ENCODE measurements around the gene CIPC.
A peak's percentile ranks its signal among the peaks of the same experiment; 100 is the strongest.

Gene CIPC

DNA sequence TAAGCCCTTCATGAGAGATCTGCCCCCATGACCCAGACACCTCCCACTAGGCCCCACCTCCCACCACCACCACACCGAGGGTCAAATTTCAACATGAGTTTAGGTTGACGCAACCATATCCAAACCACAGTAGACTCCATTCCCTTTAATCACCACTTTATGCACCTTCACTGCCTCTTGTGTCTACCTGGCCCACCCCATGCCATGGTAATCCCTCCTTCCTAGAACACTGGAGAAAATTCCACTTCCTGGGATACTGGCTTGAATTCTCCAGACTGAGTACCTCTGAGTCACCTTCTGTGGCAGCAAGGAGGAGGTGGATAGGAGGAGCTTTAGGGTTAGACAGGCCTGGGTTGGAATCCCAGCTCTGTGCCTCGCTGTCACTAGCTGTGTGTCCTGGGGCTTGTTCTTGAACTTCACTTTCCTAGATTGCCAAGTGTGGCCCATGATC, 26.1 kb upstream of the CIPC start:
- no peak for DNase-seq

DNA sequence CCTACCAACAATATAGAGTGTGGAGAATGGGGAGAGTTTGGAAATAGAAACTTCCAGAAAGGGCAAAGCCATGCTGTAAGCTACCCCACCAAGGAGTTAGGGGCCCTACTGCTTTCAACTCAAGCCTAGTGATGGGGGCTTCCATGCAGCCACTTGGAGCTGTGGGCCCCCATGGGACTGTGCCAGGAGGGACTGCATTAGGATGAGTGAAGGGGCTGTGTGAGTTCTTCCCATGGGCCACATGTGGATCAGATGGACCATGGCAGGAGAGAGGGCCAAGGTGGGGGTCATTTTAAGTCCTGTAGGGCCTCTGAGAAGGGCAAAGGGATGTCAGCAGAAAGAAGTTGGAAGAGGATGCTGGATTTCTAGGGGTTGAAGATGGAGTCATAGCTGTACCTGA, 23.1 kb upstream of the CIPC start:
- no peak for DNase-seq

DNA sequence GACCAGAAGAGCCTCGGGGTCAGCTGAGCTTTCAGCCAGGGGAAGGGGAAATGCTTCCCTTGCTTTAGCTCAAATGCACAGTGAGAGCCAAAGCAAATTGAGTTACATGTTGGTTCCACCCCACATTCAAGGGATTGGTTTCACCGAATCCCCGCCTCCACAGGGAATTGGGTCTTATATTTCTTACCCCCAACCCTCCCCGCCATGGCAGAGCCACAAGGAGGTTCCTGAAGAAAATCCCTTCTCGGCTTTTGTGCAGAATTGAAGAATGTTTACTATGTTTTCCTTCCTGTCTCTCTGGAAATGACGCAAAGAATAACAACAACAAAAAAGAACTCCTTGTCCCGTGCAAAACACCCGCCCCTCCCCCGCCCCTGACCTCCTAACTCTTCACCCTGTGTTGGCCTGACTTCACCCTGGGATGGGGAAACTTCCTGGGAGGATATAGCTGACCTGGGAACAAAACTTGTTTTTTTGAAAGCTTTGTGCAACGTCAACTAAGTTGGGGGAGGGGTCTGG, 21.9 kb upstream of the CIPC start:
- DNase-seq = no peak

DNA sequence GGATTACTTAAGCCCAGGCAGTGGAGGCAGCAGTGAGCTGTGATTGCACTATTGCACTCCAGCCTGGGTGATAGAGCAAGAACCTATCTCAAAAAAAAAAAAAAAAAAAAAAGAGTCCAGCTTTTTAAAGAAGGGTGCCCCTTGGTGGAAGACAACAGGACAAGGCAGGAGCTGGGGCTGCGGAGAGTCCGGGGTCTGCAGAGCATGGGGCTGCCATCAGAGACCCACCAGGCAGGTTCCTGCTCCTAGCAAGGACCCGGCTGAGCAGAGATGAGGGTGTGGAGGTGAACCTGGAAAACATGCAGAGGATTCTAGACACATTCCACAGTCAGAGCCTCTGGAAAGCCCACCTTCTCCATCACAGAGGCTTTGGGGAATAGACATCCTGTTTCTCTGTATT, 21.0 kb upstream of the CIPC start:
- DNase-seq = no peak

DNA sequence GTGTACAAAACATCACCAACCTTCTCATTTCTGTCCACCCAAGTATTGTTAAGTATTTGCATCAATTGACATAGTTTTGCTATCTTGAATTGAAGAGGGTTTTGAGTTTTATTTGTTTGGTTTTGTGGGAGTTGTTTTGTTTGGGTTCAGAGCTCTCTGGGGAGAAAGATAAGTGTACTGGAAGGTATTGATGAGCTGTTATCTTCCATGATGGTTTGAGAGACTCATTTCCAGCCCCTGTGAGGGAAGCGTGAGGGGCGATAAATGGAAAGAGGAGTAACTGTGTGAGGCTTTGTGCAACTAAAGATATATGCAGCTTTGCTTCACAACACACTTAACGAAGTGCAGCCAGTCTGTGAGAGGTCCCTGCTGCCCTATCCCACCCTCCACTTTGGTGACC, 15.7 kb upstream of the CIPC start:
- no peak for DNase-seq

DNA sequence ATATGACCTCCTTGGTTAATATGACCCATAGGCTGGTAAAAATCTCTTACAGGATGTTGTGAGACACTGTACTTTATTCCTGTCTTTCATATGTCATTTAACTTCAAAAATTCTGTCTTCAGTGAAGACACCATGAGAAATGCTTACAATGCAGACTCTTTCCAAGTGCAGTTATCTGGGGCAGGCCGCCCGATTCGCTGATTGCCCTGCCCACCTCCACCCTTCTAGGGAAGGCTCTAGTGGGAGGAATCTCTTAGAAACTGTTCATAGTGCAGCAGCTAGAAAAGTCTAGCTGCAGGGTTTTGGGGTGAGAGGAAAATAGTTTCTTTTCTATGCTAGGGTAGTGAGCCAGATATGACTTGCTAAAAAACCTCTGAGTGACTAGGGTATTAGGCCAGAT, 15.0 kb upstream of the CIPC start:
- DNase-seq = no peak

DNA sequence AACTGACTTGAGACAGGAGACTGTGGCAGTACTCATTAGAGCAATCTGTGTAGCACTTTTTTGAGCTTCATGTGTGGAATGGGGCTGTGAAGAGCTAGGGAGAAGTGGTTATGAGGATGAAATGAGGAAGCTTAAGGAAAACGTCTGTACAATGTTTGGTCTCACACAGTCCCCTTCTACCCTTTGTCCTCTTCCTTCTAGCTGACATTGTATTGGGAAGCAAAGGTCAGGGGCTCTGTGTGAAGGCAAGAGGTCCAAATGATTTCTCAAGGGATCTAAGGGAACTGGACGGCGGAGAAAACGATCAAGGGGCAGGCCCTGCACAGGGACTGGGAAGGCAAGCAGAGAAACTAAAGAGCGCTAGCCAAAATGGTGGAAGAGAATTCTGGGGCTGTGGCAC, 13.1 kb upstream of the CIPC start:
- no peak for DNase-seq

DNA sequence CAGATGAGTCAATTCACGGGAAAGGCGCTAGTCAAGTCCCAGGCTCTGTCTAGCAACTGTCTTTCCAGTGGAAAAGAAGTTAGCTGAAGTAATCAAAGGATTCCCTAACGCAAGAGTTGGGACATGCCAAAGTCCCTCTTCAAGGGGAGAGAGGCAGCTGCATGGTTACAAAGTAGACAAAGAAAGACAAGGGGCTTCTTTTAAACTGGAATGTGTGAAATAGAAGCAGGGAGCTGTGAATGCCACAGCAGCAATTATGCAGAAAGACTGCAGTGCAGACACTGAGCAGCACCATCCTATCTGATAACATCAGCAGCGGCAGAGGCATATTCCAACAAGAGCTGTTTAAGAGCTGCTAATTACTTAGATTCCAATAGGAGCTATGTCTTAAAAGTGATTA, 12.5 kb upstream of the CIPC start:
- no peak for DNase-seq

DNA sequence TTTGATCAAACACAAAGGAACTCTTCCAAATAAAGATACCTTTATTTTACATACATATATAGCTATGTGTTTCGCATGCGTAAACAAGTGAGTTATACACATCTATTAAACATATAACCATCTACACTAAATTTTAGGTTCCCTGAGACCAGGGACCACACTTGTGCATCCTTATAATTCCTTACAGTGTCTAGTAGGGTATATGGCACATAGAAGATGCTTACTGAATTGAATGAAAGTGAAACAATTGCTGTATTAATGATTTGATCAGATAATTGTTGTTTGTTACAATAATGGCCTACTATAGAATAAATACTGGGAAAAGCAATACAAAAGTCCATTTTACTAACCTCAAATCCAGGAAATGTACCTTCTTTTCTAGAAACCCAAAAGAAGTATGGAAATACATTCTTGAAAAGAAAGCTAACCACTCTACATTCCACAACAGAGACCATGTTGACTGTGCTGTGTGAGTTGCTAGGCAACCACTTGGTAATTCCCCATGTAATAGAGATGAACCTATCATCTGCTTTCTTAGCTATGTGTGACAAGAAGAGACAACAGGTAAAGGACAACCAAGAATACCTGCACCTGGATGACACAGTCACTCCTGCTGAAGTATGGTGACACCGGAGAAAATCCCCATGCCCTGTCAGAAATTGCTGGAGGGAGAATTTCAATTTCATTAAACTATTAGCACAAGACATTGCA, 11.9 kb upstream of the CIPC start:
- DNase-seq = no peak

DNA sequence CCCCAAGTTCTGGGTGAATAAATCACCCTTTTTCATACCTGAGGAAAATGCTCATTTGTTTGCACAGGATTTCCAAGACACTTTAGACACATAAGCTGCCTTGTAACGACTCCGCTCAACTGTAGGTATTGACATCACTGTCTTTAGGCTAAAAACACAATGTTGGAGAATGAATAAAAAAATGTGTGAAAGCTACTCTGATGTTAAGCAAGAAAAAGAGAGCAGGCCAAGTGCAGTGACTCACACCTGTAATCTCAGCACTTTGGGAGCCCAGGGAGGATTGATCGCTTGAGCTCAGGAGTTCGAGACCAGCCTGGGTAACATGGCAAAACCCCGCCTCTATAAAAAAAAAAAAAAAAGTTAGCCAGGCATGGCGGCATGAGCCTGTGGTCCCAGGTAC, 11.1 kb upstream of the CIPC start:
- no peak for DNase-seq

DNA sequence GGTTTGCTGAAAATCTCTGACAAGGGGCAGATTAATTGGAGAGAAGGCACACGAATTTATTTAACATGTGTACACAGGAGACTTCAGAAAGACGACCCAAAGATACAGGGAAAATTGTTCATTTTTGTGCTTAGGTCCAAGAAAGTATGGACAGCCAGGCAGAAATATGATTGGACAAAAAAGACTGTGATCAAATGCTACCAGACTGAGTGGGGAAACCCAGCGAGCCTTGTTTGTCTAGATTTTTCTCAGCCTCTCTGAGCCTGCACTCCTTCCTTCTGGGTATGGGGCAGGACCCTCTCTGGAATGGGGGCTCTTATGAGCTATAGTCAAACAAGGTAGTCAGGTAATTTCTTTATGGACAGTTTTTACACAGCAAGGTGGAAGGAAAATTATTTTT, 10.4 kb upstream of the CIPC start:
- DNase-seq = no peak

DNA sequence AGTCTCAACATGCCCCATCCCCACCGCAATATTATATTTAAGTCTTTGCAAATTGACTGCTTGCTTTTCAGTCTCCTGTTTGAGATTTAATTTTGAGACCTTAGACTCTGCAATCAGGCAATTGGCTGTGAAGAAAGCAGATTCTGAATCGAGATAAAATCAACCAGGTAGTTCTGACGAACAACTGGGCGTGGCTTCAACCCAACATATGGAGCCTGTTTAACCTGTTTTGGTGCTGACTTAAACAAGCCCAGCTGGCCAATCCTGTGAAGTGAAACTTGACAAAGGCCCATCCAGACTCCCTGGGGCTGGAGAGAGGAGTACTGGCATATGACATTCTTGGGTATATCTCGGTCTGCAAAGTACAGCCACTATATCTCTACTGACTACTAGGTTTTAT, 9.8 kb upstream of the CIPC start:
- DNase-seq = no peak

DNA sequence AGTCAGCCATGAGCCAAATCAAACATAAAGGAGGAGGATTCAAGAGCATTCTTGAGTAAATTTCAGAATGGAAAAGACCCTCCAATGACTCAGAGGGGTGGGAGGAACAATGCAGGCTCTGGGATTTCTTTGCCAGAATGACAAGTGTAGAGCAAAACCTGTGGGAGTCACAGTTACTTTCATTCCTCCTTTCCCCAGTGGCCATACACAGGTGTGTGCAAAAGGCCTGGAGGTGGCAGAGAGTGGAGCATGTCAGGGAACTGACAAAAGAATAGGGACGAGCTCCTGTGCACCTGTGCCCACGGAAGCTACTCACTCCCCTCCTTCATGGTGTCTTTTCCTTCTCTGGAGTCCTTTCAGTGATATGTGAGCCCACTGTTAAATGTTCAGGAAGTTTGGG, 9.4 kb upstream of the CIPC start:
- no peak for DNase-seq

DNA sequence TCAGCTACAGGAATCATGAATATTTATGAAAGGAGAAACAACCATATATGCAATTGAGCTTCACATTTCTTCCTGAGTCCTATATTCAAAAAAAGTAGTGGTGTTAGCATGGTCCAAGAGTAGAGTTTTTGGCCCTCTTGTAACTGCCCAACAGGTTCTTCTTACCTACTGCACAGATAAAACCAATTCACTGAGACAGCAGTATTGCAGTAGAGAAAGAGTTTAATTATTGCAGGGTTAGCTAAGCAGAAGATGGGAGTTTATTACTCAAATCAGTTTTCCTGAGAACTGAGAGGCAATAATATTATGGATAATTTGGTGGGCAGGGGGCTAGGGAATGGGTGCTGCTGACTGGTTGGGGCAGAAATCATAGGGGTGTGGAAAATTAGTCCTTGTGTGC, 6.5 kb upstream of the CIPC start:
- no peak for DNase-seq

DNA sequence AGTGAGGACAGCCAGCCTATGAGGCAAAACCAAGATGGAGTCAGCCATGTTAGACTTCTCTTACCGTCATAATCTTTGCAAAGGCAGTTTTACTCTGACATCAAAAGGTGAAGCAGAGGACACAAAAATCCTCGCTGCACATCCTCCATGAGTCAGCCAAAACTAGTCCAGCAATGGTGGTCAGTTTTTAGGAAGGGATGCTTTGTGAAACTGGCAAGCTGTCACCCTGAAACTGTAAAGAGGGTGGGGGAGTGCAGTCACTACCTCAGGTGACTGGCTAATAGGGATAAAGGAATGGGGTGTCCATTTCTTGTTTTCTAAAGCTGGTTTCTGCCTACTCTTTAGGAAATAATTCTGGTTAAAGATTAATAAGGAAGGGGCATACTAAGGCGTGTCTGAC, 5.4 kb upstream of the CIPC start:
- DNase-seq = no peak

DNA sequence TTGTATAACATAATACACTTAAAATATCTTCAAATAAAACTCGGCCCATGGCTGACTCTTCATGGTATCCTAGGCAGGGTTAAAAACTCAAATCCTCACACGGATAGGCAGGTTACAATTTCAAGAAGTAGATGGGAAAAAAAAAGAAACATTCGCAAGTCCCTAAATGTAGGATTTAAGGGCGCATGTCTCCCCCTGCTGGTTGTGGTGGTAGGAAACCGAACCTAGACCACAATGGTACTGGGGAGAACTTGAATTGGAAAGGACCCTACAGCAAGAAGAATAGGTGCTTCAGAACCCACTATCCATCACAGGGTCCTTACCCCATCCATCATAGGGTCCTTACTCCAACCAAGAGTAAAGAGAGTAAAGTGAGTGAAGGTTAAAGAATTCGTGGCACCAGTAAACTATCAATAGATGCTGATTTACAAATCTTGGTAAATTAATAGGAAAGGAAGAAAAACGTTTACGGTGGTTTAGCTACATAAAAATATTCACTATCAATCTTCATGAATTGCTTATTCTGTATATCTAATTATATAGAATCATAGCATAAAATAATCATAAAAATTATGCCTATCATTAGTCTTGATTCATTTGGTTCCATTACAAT, 3.3 kb upstream of the CIPC start:
- DNase-seq = peak; percentile 62

DNA sequence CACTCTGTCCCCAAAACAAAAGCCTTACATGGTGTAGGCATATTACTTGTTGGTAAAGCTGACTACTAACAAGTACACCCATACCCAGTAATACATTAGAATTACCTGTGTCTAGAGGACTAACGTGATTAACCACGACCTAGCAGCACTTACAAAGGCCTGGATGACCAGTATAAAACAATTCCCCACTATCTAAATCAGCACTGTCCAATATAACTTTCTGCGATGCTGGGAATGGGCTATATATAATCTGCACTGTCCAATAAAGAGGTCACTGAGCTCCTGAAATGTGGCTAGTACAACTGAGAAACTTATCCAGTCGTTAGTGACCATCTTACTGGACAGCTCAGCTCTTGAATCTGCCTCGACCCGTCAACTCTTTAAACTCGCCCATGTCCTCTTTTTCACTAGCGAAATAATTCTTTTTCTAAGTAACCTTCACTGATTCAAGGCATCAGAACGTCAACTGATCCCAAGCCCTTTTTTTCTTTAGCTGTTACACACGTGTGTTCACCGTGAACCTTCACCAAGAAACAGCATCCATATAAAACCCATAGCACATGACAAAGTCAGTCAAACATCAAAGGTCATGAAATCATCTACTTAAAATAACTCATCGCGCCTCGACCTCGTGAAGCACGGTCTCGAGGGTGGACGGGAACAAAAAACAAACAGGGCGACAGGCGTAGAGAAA, 905 bp upstream of the CIPC start:
- no peak for DNase-seq

DNA sequence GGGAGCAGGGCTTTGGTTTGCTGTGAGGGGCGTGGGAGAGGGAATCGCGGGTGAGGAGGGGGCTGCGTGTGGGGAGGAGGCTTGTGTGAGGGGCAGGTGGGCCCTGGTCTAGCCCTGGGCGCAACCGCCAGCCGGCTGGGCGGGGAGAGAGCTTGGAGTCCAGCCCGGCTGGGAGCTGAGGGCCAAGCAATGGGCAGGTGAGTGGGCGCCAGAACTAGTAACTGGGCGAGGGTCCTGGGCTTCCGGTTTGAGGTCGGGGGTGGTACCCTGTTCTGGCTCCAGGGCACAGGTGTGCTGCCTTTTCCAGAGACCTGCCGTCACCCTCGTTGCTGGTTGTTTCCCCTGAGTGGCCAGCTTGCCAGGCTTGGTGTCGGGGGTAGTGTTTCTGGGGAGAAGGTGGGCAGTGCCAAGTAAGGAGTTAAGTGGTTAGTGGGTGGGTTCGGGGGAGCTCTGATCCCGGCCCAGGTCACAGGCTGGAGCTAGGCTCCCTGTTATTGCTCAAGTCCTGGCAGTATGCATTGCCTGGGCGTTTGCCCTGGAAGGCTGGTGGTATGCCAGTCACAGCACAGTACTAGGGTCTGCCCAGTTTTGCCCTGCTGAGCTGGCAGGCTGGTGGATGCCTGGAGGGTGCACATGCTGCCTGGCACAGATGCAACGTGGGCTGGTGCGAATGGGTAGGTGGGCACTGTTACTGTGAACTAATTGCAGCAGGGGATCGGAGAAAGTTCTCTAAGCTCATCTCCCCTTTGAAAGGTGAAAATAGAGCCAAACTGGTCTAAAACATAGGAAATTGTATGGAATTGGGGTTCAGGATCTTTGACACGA, 683 bp downstream of the CIPC start:
- DNase-seq = peak; percentile 2

DNA sequence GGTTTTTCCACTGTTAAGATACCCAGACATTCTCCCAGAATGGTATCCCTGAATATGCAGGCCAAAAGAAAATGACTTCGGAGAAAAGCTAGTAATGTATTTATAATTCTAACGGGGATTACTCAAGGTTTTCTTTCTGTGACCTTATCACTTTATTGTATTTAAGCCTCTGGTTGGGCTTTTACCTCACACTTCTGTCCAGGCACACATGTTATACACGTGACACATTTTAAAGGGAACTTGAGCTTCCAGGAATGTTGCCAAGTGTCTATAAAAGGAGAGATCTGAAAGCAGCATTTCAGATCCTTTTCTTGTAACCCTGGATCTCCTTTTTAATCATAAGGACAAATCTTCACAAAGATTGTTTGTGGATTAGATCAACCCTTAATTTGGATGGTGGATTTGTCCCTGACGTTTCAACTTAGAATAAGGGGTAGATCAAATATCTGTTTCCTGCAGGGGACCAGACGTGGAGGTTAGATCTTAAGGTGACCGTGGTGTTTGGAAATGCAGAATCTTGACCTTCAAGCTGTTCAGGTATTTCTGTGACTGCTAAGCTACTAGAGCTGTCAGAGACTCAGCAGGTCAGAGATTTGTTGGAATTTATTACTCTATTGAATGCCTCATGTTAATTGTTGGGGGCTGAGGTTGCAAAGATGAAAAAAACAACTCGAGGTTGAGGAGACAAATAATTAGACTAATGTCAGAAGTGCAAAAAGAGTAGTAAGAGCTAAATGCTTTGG, 1.5 kb downstream of the CIPC start:
- no peak for DNase-seq

DNA sequence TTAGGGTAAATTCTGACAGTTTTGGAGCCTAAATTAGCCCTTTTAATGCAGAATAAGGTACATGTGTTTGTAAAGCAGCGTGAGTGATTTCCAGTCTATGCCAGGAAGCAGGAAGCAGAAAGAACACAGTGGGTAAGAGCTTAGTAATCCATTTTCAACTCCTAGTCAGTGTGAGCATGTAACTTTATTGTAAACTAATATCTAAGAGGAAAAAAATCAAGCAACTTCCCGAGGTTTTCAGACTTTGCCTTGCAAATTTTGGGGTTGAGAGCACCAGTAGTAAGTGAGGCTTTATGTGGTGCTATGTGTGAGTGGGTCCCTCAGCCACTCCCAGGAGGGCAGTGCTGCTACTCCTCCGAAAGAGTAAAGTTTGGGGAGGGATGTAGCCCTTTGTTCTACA, 2.9 kb downstream of the CIPC start:
- no peak for DNase-seq

DNA sequence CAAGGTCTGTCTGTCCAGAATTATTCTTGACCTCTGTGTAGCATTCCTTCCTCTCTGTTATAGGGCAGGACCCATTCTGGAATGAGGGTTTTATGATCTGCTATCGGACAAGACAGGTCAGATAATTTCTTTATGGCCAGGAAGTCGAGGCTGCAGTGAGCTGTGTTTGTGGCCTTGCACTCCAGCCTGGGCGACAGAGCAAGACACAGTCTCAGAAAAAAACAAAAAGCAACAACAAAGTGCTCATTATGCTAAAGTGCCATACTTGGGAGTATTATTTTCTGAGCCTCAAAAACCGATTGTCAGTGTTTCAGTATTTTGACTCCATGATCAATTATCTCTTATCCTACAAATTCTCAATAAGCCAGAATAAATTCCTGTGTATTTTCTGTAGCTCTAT, 4.1 kb downstream of the CIPC start:
- DNase-seq = no peak

DNA sequence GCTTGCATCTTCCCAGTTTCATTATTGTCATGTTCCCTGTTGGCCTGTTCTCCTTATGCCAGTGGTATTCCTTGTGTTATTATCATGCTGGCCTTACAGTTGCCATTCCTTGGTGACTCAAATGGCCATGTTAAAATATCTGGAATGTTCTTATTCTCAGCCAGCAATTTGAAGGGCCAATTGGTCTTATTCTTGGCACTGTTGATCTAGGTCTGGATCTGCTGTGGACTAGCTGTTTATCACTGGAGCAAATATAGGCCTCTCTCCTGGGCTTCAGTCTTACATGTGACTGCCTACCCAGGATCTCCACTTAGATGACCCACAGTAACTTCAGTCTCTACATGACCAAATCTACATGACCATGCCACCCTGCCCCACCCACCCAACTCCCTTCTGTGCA, 5.4 kb downstream of the CIPC start:
- no peak for DNase-seq

DNA sequence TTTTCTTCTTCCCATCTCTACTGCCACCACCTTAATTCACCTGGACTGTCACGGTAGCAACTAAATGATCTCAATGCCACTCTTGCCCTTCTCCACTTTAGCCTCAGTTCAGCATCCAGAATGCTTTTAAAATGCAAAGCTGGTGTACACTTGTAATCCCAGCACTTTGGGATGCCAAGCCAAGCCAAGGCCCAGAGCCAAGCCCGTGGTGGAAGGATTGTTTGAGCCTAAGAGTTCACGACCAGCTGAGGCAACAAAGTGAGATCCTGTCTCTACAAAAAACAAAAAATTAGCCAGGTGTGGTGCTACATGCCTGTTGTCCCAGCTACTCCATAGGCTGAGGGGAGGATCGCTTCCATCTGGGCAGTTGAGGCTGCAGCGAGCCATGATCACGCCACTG, 5.9 kb downstream of the CIPC start:
- no peak for DNase-seq

All from activated effector memory CD4-positive, alpha-beta T cell treated with Interleukin-2 at 50 U/mL for 16 hours (primary cell).